NCI-H187 (cell line): ENCODE data around the gene FGB.

ENCODE experiments used
- DNase-seq, 2 experiments: peaks; one replicate each; lab custom pipeline; 2025; lab: John Stamatoyannopoulos, UW

Gene FGB

GRCh38 chr4:154562697-154563254 lies at the start of gene FGB:
Gene FGB, plus strand, starts transcription at chr4:154563011. Its CDS starts 8 bp downstream, at chr4:154563019.
- DNase-seq: no peak

GRCh38 chr4:154516318-154517029 lies 46.3 kb upstream of the FGB start:
- no peak for DNase-seq

GRCh38 chr4:154517591-154517990 lies 45.2 kb upstream of the FGB start:
- DNase-seq: no peak

- DNase-seq: no peak
Measured at GRCh38 chr4:154519214-154519613, 43.6 kb upstream of the FGB start.

GRCh38 chr4:154521607-154522006 lies 41.2 kb upstream of the FGB start:
- DNase-seq: no peak

- no peak for DNase-seq
Measured at GRCh38 chr4:154526151-154526550, 36.7 kb upstream of the FGB start.

GRCh38 chr4:154527308-154527707 lies 35.5 kb upstream of the FGB start:
- DNase-seq: no peak

GRCh38 chr4:154528869-154529268 lies 33.9 kb upstream of the FGB start:
- DNase-seq: no peak

- no peak for DNase-seq
Measured at GRCh38 chr4:154529728-154530519, 32.9 kb upstream of the FGB start.

GRCh38 chr4:154534296-154534695 lies 28.5 kb upstream of the FGB start:
- DNase-seq: no peak

- DNase-seq: no peak
Measured at GRCh38 chr4:154542271-154542879, 20.4 kb upstream of the FGB start.

- DNase-seq: no peak
Measured at GRCh38 chr4:154545689-154546088, 17.1 kb upstream of the FGB start.

GRCh38 chr4:154549894-154550790 lies 12.7 kb upstream of the FGB start, which contains the start of gene PLRG1:
Gene PLRG1, minus strand, starts transcription at chr4:154550400. Its CDS starts 92 bp downstream, at chr4:154550308.
- peak; percentile 70 to 80 for DNase-seq

- no peak for DNase-seq
Measured at GRCh38 chr4:154551872-154552686, 10.7 kb upstream of the FGB start.

GRCh38 chr4:154559141-154559493 lies 3.7 kb upstream of the FGB start:
- no peak for DNase-seq

- no peak for DNase-seq
Measured at GRCh38 chr4:154559494-154560418, 3.1 kb upstream of the FGB start.

GRCh38 chr4:154560419-154560801 lies 2.4 kb upstream of the FGB start:
- no peak for DNase-seq

- no peak for DNase-seq
Measured at GRCh38 chr4:154560824-154561231, 2.0 kb upstream of the FGB start.

- DNase-seq: no peak
Measured at GRCh38 chr4:154564311-154564710, 1.5 kb downstream of the FGB start.

- no peak for DNase-seq
Measured at GRCh38 chr4:154565704-154566103, 2.9 kb downstream of the FGB start.
